AG09309 (cell line): ENCODE results near the gene SHROOM3.
A peak's percentile ranks its signal among the peaks of the same experiment; 100 is the strongest.

Source experiments
- DNase-seq: peaks from one replicate; pipeline ENCODE4 v3.0.0-alpha.2; 2010; ENCODE audit warnings: low read depth
- H3K4me3 ChIP-seq: 2 replicates; pipeline ENCODE4 v1.5.1; 2011; ENCODE audit warnings: mild to moderate bottlenecking, low read depth, low read length, moderate library complexity; ENCODE audit not compliant: control insufficient read depth
- TF ChIP-seq, protein P1 (sequence below): IDR thresholded peaks from 2 replicates; pipeline ENCODE4 v1.5.1; 2011; ENCODE audit warnings: mild to moderate bottlenecking, low read depth, low read length, inconsistent platforms; ENCODE audit not compliant: insufficient read depth, control insufficient read depth; ENCODE audit errors: missing control alignments

Gene SHROOM3

DNA sequence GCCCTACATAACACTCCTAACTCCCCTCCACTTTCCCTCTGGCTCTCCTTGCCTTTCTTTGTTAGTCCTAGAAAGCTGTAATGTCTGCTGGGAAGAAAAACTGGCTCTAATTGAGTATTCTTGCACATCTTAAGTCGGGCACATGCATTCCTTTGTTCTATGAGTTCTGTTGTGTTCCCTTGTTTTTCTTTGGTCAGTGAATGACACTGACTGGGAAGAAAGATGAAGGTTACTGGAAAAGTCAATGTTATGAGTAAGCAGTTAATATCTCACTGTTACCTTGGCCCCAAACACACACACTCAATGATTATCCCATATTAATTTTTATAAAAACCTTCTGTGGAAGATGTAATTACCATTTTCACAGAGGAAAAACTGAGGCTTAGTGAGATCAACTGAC, 247.0 kb downstream of the SHROOM3 start:
- no peak overlapping the region for H3K4me3 ChIP-seq
- DNase-seq: no peak
- TF ChIP-seq, protein P1, sequence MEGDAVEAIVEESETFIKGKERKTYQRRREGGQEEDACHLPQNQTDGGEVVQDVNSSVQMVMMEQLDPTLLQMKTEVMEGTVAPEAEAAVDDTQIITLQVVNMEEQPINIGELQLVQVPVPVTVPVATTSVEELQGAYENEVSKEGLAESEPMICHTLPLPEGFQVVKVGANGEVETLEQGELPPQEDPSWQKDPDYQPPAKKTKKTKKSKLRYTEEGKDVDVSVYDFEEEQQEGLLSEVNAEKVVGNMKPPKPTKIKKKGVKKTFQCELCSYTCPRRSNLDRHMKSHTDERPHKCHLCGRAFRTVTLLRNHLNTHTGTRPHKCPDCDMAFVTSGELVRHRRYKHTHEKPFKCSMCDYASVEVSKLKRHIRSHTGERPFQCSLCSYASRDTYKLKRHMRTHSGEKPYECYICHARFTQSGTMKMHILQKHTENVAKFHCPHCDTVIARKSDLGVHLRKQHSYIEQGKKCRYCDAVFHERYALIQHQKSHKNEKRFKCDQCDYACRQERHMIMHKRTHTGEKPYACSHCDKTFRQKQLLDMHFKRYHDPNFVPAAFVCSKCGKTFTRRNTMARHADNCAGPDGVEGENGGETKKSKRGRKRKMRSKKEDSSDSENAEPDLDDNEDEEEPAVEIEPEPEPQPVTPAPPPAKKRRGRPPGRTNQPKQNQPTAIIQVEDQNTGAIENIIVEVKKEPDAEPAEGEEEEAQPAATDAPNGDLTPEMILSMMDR: no peak

DNA sequence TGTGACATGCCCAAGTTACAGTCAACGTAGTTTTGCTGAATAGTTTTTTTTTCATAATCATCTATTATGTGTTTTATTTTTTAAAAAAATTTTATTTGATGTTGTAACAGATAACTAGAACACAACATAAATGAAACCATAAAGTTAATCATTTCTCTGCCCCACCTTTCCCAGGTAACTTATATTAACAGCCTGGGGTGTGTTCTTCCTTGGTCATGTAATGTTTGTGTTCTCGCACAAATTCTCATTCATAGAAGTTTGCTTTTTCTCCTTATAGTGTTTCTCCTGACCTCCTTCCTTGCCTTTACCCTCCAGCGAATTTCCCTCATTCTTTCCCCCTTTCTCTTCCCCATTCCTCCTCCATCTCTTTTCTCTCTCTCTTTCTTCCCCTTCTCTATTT, 248.1 kb downstream of the SHROOM3 start:
- TF ChIP-seq, protein P1: no peak
- no peak for DNase-seq

DNA sequence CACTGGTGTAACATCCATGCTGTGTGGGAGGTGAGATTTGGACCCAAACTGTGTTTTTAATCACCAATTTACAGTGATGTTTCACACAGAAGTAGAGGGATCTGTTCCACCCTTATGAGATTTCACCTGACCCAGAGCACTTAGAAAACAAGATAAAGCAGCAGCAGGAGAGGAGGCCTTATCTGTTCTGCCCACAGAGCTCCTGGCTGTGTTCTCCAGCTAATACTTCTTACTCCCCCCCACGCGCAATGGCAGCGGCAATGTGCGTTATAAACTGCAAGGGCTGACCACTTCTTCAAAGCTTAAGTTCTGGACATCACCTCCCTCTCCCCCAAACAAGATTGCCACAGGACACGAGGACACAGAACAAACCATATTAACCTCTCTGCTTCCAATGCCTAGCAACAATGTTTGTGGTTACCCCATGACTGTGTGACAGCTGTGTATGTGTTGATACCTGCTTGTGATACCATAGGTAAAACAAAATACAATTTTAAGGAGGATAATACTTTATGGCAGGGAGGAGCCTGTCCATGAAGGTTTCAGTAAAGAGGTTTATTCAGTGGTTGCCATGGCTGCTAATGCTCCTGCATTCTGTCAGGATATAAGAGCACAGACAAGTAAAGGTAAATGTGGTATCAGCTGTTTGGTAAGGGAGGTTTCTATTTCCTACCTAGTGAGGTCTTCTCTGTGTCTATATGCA, 252.9 kb downstream of the SHROOM3 start:
- TF ChIP-seq, protein P1: no peak
- H3K4me3 ChIP-seq: no peak overlapping the region
- no peak for DNase-seq

More for the DNA sequence above, 248.1 kb downstream of the SHROOM3 start:
- no peak overlapping the region for H3K4me3 ChIP-seq

DNA sequence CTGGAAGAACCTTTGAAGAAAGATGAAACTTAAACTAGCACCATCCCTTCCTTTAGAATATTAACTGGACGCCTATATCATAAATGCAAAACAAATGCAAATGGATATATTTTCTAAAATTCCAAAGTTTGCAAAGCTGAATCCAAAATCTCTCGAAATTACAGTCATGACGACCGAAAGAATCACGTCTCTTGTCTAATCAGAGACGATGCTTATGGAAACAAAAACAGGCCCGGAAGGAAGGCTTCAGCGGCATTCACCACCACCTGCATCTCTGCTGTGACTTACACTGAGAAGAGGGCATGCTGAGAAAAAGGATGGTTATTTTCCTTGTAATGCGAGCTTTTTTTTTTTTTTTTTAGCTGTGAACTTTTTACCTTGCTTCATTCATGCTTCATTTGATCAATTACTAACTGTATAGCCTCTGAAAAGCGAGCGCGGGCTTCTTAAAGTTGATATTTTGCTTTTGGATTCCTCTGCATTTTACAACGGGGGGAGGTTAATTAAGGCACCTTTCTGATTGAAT, 253.7 kb downstream of the SHROOM3 start:
- no peak for DNase-seq
- H3K4me3 ChIP-seq: peak overlapping the region; percentile 63
- TF ChIP-seq, protein P1: no peak

DNA sequence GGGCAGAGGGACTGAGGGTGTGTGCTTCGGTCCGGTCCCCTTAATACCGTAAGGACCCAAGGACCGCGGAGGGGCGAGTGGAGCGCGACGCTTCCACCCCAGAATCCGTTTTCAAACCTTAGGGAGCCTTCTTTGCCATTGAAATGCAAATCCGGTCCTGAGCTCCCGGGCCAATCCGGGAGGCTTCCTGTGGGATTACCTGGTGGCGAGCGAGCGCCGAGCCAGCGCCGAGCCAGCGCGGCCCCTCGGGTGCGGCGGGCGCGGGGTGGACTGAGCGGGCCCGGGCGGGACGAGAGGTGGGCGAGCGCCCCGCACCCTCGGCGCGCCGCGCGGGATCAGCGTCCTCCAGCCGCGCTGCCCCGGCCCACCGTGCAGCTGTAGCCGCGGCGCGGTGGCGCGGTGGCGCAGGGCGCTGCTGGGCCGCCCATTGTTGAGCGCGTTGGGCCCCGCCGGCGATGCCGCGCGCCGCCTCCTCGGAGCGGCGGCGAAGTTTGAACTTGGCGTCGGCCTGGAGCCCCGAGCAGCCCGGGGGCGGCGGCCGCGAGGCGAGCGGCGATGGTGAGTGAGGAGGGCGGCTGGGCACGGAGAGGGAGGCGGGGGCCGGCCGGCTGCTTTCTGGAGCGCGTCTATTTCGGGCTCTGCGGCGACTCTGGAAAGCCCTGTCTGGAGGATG, 254.3 kb downstream of the SHROOM3 start:
- H3K4me3 ChIP-seq: peak overlapping the region; percentile 63
- DNase-seq: no peak
- TF ChIP-seq, protein P1: no peak

DNA sequence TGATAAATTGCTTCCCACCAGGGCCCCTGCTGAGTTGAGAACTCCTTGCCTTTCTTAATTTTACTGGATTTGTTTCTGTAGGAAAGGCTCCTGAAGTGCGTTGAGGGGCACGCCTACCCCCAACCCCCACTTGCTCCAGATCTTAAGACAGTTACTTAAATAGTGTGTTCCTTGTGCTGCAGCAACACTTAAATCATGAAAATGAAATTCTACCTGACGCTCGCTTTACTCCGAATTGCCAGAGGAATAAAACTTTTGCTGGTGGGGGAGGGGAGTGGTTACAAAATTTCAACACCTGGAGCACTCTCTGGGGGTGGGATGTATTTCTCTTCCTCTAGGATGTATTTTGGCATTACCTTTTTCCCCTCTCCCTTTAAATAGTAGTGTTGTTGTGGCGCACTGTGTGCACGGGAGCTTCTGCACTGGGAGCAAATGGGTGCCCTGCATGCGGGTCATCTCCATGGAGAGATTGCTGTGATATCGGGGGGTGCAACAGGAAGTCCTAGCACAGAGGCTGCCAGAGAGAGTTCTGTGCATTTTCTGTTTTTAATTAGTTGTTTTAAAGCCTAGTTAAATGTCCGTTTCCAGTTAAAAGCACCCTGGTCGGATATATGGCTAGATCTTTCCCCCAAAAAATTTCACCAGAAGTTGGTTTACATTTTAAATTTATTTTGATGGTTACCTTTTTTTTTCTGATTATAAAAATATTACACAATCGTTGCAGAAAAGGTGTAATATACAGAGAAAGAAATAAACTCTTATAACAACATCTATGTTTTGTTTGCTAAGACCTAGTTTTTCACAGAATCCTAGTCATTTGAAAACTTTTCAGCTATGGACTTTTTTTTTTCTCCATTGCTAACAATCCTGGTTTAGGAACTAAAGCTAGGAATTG, 255.2 kb downstream of the SHROOM3 start:
- H3K4me3 ChIP-seq: peak overlapping the region; percentile 63
- TF ChIP-seq, protein P1: no peak
- no peak for DNase-seq
